OCI-LY1 (cell line): ENCODE measurements around the gene COX6B2.

Experiments used
- CTCF ChIP-seq: fragments of 200-600 bp; sonication (generic), shearing (Covaris generic); IDR thresholded peaks from 2 replicates; pipeline ENCODE4 v1.5.1; 2017; ENCODE audit warnings: mild to moderate bottlenecking, antibody characterized with exemption, low read length, moderate library complexity, mixed read lengths
- EZH2 ChIP-seq: fragments of 200-600 bp; sonication (generic), shearing (Covaris generic); IDR thresholded peaks from 2 replicates; pipeline ENCODE4 v1.8.0; 2017; ENCODE audit warnings: borderline replicate concordance, mixed run types, mild to moderate bottlenecking, antibody characterized with exemption, low read length, moderate library complexity, mixed read lengths

- TF ChIP-seq CTCF: no peak
- TF ChIP-seq EZH2: no peak
These were observed 29.0 kb upstream of the COX6B2 start for GRCh38 chr19:55383279-55384130.
